GM21390 (cell line): ENCODE data around the gene LOXHD1.

ENCODE experiments used
- ATAC-seq: cut with Tn5 transposase; IDR thresholded peaks from one replicate; pipeline ENCODE4 v1.9.1; 2021; ENCODE audit not compliant: unreplicated experiment

The LOXHD1 gene

DNA sequence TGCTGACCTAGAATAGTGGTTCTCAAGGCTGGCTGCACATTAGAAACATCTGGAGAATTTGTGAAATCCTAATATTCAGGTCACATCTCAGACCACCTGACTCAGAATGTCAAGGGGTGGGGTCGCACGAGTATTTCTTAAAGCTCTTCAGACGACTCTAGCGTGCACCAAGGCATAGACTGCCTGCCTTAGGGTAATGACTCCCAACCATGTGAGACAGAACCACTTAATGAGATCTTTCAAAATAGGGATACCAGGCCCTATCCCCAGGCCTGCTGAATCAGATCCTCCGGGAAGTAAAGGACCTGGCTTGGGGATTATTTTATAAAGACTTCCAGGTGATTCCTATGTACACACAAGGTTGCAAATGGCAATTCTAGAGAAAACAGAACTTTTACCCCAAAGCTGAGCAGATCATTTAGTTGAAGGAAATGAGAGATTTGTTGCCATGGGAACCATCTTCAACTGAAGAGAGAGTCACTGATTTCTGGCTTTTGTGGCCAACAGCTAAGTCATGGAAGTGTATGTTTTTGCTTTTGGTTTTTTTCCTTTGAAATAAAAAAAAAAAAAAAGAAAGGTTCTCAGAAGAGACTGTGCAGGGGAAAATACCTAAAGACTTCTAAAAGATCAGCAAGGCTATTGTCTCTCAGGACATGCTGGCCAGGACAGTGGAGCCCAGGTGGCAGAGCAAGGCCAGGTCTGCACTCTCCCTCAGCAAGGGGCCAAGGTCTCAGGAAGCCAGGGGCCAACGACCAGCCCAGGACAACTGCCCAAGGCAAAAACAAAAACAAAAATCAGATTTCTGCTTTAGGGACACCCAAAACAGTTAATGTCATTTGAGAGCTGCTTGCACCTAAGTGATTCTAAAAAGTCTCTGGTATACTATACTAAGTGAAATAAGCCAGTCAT is 15.3 kb upstream of the LOXHD1 start:
- ATAC-seq, result no peak

DNA sequence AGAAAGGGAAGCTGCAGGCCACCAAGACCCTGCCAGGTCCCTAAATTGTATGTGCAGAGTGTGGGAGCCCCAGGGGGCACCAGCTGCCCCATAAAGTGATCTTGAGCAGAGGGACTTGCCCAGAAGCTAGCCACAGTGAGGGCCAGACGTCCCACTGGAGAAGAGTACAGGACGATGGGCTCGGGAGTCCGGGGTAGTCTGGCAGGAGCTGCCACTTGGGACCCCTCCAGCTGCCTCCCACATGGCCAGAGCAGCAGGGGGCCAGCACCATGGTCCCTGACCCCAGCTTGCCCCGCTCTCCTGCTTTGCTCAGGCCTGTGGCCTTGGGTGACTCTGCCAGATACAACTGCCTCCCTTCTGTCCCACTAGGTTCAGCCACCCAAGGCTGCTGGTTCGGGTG is 11.7 kb upstream of the LOXHD1 start:
- no peak for ATAC-seq

DNA sequence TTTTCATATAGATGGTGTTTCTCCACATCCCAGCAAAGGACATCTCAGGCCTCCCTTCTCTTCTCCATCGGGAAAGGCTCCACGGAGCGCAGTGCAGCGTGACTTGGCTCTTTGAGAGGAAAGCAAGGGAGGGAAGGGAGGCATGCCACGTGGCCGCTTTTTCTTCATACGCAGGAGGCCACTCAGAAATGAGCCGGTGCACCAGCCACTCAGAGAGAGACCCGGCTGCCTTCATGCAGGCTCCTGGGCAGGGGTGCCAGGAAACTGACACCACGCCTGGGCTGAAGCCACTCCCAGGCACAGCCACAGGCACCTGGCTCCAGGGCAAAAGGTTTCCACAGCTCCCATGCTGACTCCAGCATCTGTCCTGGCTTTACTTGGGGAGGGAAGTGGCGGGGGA is 11.1 kb upstream of the LOXHD1 start:
- ATAC-seq, result no peak

DNA sequence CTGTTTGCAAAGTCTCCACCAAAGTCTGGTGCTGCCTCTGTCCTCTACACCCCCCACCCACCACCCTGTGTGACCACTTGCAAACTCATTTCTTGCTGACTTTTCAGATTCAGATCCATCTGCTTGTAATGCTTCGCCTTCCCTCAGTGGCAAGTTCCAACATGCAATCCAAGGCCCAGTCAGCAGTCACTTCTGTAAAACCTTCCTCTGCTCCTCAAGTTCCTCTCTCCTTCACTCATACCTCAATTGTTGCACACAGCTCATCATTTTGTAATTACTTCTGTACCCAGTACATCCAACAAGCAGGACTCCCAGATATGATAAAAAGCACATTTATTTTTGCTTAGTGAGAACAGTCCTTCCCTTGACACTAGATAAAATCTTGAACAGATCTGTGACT is 6.5 kb upstream of the LOXHD1 start:
- ATAC-seq, result no peak

DNA sequence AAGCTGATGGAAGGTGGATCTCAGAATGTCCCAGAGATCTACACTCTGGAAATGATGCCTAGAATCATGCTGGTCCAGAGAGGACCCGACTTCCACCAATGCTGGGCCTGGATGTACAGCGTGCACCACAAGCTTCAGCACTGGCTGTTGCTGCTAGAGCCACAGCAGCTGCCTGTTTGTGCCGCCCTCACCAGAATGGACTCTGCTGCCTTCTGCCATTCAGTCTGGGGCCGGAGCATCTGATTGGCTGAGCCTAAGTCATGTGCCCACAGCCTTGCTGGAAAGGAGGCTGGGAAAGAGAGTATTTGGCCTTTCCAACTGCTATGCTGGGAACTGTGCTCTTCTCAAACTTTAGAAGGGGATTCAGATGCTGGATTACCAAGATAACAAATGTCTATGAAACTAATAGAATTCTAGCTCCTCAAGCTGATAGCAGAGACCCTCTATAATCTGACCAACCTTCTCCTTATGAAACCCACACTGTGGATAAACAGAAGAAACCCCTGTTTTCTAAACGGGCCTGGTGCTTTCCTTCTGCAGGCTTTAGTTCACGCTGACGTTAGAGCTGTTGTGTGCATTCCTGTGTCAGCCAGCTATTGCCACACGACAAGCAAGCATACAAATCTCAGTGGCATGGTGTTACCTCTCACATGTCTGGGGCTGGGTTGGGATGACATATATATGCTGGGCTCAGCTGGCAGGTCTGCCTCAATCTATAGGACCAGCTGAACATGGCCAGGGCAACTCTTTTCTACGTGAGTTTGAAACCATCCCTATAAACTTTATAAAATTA is 4.1 kb upstream of the LOXHD1 start:
- no peak for ATAC-seq

GRCh38 chr18:46659484-46659883 is 2.5 kb upstream of the LOXHD1 start:
- no peak for ATAC-seq

- ATAC-seq, result no peak
These were observed 500 bp downstream of the LOXHD1 start for GRCh38 chr18:46656326-46657114.

- no peak for ATAC-seq
These were observed 4.6 kb downstream of the LOXHD1 start for GRCh38 chr18:46652372-46652771.

DNA sequence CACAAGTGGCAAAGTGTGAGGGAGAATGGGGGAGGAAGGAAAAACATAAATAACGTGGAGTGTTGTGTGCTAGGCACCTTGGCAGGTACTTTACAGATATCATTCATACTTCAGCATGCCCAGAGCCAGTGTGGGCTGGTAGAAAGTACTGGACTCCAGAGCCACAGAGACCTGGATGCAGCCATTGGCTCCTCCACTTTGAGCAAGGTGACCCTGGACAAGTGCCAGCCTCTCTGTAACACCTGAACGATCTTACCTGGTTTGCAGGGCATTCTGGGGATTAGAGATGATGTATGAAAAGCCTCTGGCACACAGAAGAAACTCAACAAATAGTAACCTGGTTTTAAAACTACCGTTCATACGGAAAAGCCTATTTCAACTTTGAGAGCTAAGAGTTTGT is 6.3 kb downstream of the LOXHD1 start:
- ATAC-seq, result no peak

DNA sequence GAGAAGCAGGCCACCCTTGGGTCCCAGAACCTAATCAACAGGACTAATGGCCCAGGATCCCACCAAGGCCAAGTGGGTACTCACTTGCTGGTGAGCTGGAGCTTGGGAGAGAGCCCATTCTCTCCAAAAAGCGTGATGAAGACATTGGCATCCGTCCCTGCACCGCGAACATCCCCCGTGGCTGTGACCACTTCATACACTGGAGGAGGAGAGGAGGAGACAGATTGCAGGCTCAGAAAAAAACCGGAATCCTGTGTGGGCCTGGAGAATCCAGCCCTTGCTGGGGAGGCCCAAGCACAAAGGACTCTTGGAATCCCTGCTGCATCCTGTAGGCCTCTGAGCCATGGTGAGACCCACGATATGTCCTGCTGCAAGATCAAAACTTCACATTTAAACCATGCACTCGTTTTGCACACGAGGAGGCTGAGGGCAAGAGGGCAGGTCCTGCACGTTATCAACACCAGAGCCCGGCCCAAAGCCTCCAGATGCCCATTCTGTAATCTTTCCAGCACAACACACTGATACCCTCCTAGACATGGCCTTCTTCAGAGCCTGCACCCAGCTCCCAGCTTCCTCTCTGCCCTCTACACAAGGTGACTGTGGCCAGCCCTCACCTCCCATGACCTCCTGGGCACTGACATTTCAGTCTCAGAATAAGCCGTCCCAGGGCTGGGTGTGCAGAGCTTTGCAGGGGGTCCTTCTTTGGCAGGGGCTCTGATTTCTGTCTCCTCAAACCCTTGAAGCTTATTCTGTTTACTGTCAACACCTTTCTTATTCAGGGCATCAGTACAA is 7.8 kb downstream of the LOXHD1 start:
- no peak for ATAC-seq

DNA sequence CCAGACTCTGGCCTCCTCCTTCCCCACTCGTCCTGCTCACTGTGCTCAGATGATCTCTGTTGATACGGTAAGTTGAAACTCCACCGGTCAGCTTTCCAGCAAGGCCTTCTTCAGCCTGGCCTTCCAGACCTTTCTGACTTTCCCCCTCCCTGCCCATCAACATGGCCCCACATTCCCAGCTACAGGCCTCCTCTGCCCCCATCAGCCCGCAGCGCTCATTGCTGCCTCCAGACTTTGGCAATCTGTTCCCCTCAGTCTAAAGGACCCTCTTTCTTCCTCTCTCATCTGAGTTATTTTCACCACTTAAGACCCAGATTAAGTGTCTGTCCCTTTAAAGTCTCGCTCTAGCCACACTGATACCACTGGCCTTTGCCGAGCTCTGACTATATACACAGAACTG is 10.6 kb downstream of the LOXHD1 start:
- no peak for ATAC-seq

- no peak for ATAC-seq
These were observed 14.5 kb downstream of the LOXHD1 start for GRCh38 chr18:46642561-46642960.

DNA sequence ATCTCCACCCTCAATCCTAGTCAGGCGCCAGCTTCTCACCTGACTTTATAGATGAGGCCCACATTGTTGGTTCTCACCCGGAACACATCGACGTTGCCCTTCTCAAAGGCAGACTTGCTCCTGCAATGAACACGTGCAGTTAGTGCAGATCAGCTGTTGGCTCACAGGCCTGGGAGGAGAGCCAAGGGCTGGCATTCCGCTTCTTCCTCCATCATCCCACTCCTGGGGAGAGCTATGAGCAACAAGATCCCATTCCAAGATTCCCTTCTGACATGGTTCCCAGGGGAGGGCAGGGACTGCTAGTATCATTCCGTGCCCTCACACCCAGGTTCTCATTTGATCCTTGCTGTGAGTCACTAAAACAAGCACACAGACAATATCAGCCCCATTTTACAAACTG is 15.1 kb downstream of the LOXHD1 start:
- no peak for ATAC-seq

DNA sequence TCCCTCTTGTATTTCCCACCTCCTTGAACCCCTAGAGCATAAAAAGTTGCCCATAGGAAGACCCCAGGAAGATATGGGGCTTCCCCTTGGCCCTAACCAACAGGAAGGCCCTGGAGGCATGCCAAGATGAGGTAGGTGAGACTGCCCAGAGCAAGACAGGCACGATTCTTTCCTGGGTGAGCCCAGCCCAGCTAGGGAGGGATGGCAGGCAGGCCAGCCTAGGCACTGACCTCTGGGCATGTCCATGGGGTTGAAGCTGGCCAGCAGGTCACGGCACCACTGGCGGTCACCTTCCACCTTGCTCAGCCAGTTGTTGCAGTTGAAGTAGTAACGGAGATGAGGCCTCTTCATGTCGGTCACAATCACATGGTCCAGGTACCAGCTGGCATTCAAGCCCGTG is 17.6 kb downstream of the LOXHD1 start:
- ATAC-seq, result no peak

- ATAC-seq, result no peak
These were observed 20.9 kb downstream of the LOXHD1 start for GRCh38 chr18:46636040-46636630.

- ATAC-seq, result no peak
These were observed 24.5 kb downstream of the LOXHD1 start for GRCh38 chr18:46632401-46633071.

DNA sequence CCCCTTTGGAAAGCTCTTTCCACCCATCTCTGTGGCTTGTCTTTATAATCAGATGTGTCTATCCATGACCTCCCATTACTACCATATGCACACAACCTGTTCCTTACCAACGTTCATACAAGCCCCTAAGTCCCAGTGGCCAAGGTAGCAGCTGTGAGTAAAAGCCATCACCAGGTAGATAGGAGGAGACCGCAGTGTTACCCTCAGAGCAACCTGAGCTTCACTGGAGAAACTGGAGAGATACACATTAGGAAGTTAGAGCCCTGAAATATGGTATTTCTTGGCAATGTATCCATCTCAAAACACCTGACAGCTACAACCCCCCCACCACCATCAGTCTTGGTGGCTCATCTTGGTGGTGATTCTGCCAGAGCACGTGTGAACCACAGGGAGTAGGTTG is 26.0 kb downstream of the LOXHD1 start:
- no peak for ATAC-seq

GRCh38 chr18:46630160-46630559 is 26.9 kb downstream of the LOXHD1 start:
- ATAC-seq, result no peak

GRCh38 chr18:46629361-46629760 is 27.7 kb downstream of the LOXHD1 start:
- ATAC-seq, result no peak

DNA sequence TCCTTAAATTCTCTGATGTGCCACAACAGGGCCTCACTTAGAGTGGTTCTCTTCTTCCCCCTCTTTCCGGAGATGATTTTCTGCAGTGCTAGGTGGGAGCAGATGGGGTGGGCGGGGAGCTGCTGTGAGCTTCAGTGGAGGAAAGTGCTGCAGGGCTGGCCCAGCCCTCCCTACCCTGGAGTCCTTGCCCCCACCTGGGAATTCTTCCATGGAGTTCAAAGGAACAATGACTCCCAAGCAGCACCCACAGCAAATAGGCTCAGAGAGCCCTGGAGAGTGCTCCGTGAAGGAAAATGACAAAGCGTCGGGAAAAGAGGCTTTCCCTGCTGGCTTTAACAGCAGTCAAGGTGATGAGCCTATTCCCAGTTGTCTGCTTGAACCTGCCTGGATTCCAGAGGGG is 28.8 kb downstream of the LOXHD1 start:
- ATAC-seq, result no peak
